PC-3 (cell line): ENCODE data around the gene VILL. TPM values are rescaled to one million over a fixed set of nuclear protein-coding genes. Genes with fewer than 3 reads are reported as not detected.
A peak's percentile ranks its signal among the peaks of the same experiment; 100 is the strongest.

Source experiments
- ATAC-seq: fragments of 200-7000 bp; cut with Tn5 transposase; 2 replicates; pipeline ENCODE4 v1.9.1; 2020; ENCODE audit warnings: mild to moderate bottlenecking, moderate library complexity
- BruUV-seq: library from RNA; stranded (reverse); fragments of 400-500 nt; replicated peaks from 2 replicates; lab custom pipeline; 2021; lab: Mats Ljungman, UMichigan
- CTCF ChIA-PET: fragments of 300-600 bp; sonication (Branson Sonifier 250); formaldehyde crosslinking; loops from one replicate; lab custom pipeline; 2022; ENCODE audit warnings: antibody characterized with exemption; lab: Charles Lee
- POLR2A ChIA-PET: fragments of 300-600 bp; sonication (Branson Sonifier 250); formaldehyde crosslinking; loops from one replicate; lab custom pipeline; 2022; ENCODE audit warnings: antibody characterized with exemption; ENCODE audit not compliant: unreplicated experiment; lab: Charles Lee
- DNase-seq: peaks from one replicate; pipeline ENCODE4 v3.0.0-alpha.2; 2015
- H2AFZ ChIP-seq: fragments of 300-600 bp; sonication (generic); 2 replicates; pipeline ENCODE4 v1.6.0; 2016; ENCODE audit warnings: antibody characterized with exemption, low read length
- H3F3A ChIP-seq: fragments of 300-600 bp; sonication (generic); one replicate; pipeline ENCODE4 v1.6.0; 2017; ENCODE audit warnings: antibody characterized with exemption, low read length, control low read depth, mild to moderate bottlenecking; ENCODE audit not compliant: unreplicated experiment
- H3K27ac ChIP-seq: fragments of 300-600 bp; sonication (generic); 2 replicates; pipeline ENCODE4 v1.5.1; 2016; ENCODE audit warnings: mild to moderate bottlenecking, low read length
- H3K27me3 ChIP-seq: fragments of 300-600 bp; sonication (generic); 2 replicates; pipeline ENCODE4 v1.6.1; 2016; ENCODE audit warnings: low read length, mixed read lengths
- H3K36me3 ChIP-seq: fragments of 300-600 bp; sonication (generic); 2 replicates; pipeline ENCODE4 v1.6.1; 2016; ENCODE audit warnings: low read depth, mixed run types, low read length, mixed read lengths
- H3K4me1 ChIP-seq: fragments of 300-600 bp; sonication (generic); 2 replicates; pipeline ENCODE4 v1.5.1; 2016; ENCODE audit warnings: low read length; ENCODE audit not compliant: insufficient read depth
- H3K4me2 ChIP-seq: fragments of 300-600 bp; sonication (generic); 2 replicates; pipeline ENCODE4 v1.6.0; 2016; ENCODE audit warnings: low read length
- H3K4me3 ChIP-seq: fragments of 300-600 bp; sonication (generic); 2 replicates; pipeline ENCODE4 v1.5.1; 2016; ENCODE audit warnings: mild to moderate bottlenecking, low read length, mixed read lengths
- H3K79me2 ChIP-seq: fragments of 300-600 bp; sonication (generic); 2 replicates; pipeline ENCODE4 v1.6.1; 2017; ENCODE audit warnings: low read length, mixed read lengths
- H3K9ac ChIP-seq: fragments of 300-600 bp; sonication (generic); 2 replicates; pipeline ENCODE4 v1.6.0; 2016; ENCODE audit warnings: mild to moderate bottlenecking, low read length
- H3K9me2 ChIP-seq: fragments of 300-600 bp; sonication (generic); replicated peaks from 2 replicates; pipeline ENCODE4 v1.6.1; 2016; ENCODE audit warnings: mixed run types, low read length, mixed read lengths
- H3K9me3 ChIP-seq: fragments of 300-600 bp; sonication (generic); 2 replicates; pipeline ENCODE4 v1.6.1; 2016; ENCODE audit warnings: low read length, mixed read lengths
- H4K20me1 ChIP-seq: fragments of 300-600 bp; sonication (generic); 2 replicates; pipeline ENCODE4 v1.6.1; 2016; ENCODE audit warnings: low read length, mixed read lengths
- EZH2 ChIP-seq: fragments of 300-600 bp; sonication (generic); IDR thresholded peaks from one replicate; pipeline ENCODE4 v1.6.1; 2017; ENCODE audit warnings: antibody characterized with exemption, mild to moderate bottlenecking, low read length; ENCODE audit not compliant: unreplicated experiment
- EZH2phosphoT487 ChIP-seq: fragments of 300-600 bp; sonication (generic); IDR thresholded peaks from 2 replicates; pipeline ENCODE4 v1.6.1; 2018; ENCODE audit warnings: mild to moderate bottlenecking, antibody characterized with exemption, low read length, borderline replicate concordance
- intact Hi-C: fragments of 100-400 bp; cut with micrococcal nuclease; formaldehyde crosslinking; loops from 2 replicates; pipeline ENCODE4 v1.9.0; 2023
- total RNA-seq: library from RNA; depleted of rRNA; stranded (reverse); fragments of >200 nt; gene quantifications from 2 replicates; pipeline ENCODE4 v1.2.3, GENCODE V29; 2014
- TF ChIP-seq, protein P1 (sequence below): fragments of 300-600 bp; sonication (generic); conservative IDR thresholded peaks from 2 replicates; pipeline ENCODE4 v1.5.1; 2017; ENCODE audit warnings: antibody characterized with exemption, low read depth, mild to moderate bottlenecking, low read length

The VILL gene
- total RNA-seq, 1 experiment from 2014 or later: 0.44 TPM

DNA sequence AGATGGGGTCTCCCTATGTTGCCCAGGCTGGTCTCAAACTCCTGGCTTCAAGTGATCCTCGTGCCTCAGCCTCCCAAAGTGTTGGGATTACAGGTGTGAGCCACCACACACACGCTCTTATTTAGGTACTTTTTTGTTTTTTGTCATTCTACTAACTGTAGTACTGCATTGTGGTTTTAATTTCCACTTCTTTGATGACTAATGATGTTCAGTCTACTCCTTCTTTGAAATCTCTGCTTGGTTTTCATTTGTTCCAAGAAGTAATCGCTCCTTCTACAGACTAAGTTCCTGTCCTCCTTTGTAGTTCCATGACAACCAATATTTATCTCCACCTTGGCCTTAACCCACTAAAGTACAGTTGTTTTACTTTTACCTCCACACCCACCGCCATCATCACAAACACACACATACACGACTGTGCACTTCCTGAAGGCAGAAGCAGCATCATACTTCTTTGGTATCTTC, 47.9 kb downstream of the VILL start:
- no peak for DNase-seq
- Histone ChIP-seq H4K20me1 (no peaks in the 10 kb centered on the region), H3K79me2 (no peaks in the 10 kb centered on the region), H3K36me3 (no peaks in the 10 kb centered on the region), H3K9ac (no peak overlapping the region), H3K27me3 (no peaks in the 10 kb centered on the region), H3K4me1 (no peaks in the 10 kb centered on the region), H3K9me2 (no peaks in the 10 kb centered on the region), H3K4me3 (no peak overlapping the region), H3K27ac (no peak overlapping the region), H3F3A (no peaks in the 10 kb centered on the region), H3K9me3 (no peaks in the 10 kb centered on the region), H3K4me2 (no peak overlapping the region), H2AFZ (no peak overlapping the region)
- ChIA-PET CTCF (no interaction called here), POLR2A (no interaction called here)
- no peak for ATAC-seq
- intact Hi-C loops: no loop called here
- TF ChIP-seq EZH2phosphoT487: no peak
- TF ChIP-seq, protein P1, sequence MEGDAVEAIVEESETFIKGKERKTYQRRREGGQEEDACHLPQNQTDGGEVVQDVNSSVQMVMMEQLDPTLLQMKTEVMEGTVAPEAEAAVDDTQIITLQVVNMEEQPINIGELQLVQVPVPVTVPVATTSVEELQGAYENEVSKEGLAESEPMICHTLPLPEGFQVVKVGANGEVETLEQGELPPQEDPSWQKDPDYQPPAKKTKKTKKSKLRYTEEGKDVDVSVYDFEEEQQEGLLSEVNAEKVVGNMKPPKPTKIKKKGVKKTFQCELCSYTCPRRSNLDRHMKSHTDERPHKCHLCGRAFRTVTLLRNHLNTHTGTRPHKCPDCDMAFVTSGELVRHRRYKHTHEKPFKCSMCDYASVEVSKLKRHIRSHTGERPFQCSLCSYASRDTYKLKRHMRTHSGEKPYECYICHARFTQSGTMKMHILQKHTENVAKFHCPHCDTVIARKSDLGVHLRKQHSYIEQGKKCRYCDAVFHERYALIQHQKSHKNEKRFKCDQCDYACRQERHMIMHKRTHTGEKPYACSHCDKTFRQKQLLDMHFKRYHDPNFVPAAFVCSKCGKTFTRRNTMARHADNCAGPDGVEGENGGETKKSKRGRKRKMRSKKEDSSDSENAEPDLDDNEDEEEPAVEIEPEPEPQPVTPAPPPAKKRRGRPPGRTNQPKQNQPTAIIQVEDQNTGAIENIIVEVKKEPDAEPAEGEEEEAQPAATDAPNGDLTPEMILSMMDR: no peak
- no peak for TF ChIP-seq EZH2
- no TSS peak for BruUV-seq

DNA sequence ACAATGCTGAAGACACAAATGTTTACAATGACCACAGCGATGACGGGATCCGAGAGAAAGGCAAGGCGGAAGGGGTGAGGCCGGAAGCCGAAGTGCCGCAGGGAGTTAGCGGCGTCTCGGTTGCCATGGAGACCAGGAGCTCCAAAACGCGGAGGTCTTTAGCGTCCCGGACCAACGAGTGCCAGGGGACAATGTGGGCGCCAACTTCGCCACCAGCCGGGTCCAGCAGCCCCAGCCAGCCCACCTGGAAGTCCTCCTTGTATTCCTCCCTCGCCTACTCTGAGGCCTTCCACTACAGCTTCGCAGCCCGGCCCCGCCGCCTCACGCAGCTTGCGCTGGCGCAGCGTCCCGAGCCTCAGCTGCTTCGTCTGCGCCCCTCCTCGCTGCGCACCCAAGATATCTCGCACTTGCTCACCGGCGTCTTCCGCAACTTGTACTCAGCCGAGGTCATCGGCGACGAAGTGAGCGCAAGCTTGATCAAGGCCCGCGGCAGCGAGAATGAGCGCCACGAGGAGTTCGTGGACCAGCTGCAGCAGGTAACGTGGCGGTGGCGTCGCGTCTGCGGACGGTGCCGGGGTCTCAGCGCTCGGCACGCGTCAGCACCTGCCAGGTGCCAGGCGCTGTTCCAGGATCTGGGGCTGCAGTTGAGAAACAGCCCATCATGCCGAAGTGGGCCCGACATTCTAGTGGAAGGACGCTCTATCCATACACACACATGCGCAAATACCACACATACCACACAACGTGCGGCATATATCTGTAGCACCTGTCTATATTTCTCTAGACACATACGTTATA, 48.7 kb downstream of the VILL start, which contains the start of gene DLEC1:
DLEC1 (plus strand) TSS at position 108 of the 798 bp plus-strand sequence; CDS start at position 126, 18 bp downstream.
- BruUV-seq: no TSS peak
- no peaks in the 10 kb centered on the region for H3K27me3 ChIP-seq
- no peak within 1 kb of the TSS for H3K9ac ChIP-seq
- H3F3A ChIP-seq: no peaks in the 10 kb centered on the region
- H3K4me3 ChIP-seq: no peak within 1 kb of the TSS
- ChIA-PET CTCF (no interaction called here), POLR2A (no interaction called here)
- H3K9me2 ChIP-seq: no peaks in the 10 kb centered on the region
- no peaks in the 10 kb centered on the region for H4K20me1 ChIP-seq
- no peak within 1 kb of the TSS for H3K27ac ChIP-seq
- no peaks in the 10 kb centered on the region for H3K79me2 ChIP-seq
- no peak within 1 kb of the TSS for H3K4me2 ChIP-seq
- ATAC-seq: no peak
- no peaks in the 10 kb centered on the region for H3K36me3 ChIP-seq
- intact Hi-C loops: no loop called here
- no peak for DNase-seq
- no peaks in the 10 kb centered on the region for H3K4me1 ChIP-seq
- no peaks in the 10 kb centered on the region for H3K9me3 ChIP-seq
- TF ChIP-seq, protein P1: no peak
- TF ChIP-seq EZH2: no peak
- TF ChIP-seq EZH2phosphoT487: no peak
- H2AFZ ChIP-seq: no peak within 1 kb of the TSS

DNA sequence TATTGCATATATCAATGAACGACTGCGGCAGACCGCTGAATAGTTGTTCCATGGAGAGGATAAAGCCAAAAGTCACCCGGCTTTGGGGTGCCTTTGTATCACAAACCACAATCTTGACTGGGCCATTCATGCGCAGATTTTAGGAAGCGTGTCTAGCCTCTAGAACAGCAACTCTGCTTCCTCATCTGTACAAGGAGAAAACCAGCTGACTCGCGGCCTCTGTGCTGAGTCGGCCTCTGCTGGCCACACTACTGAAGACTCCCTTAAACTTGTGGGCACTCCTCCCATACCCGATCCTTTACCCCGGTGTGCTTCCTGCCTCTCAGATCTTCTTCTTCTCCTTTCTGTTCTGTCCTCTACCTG, 49.3 kb downstream of the VILL start:
- ChIA-PET CTCF (no interaction called here), POLR2A (no interaction called here)
- H3K36me3 ChIP-seq: no peaks in the 10 kb centered on the region
- intact Hi-C loops: no loop called here
- DNase-seq: no peak
- H3K4me2 ChIP-seq: no peak overlapping the region
- BruUV-seq: no TSS peak
- no peaks in the 10 kb centered on the region for H3K9me2 ChIP-seq
- no peaks in the 10 kb centered on the region for H3K27me3 ChIP-seq
- no peaks in the 10 kb centered on the region for H4K20me1 ChIP-seq
- ATAC-seq: peak; percentile 44; the same call in 1 of the 2 replicates
- H3K9ac ChIP-seq: no peak overlapping the region
- TF ChIP-seq, protein P1: peak; percentile 12; the same call in 1 of the 2 replicates
- no peak for TF ChIP-seq EZH2
- no peaks in the 10 kb centered on the region for H3K9me3 ChIP-seq
- no peaks in the 10 kb centered on the region for H3K79me2 ChIP-seq
- H3K4me3 ChIP-seq: no peak overlapping the region
- no peaks in the 10 kb centered on the region for H3K4me1 ChIP-seq
- no peak overlapping the region for H3K27ac ChIP-seq
- H3F3A ChIP-seq: no peaks in the 10 kb centered on the region
- H2AFZ ChIP-seq: no peak overlapping the region
